H9 (cell line): ENCODE data around the gene WHRN. TPM values are rescaled to one million over a fixed set of nuclear protein-coding genes. Genes with fewer than 3 reads are reported as not detected.

Experiments used
- DNase-seq: peaks from one replicate; pipeline ENCODE4 v3.0.0-alpha.2; 2017
- H2AFZ ChIP-seq: one replicate; pipeline ENCODE4 v1.6.1; 2013; ENCODE audit warnings: mild to moderate bottlenecking, low read length, control low read depth, moderate library complexity
- H2AK5ac ChIP-seq: 2 replicates; pipeline ENCODE4 v1.6.1; 2013; ENCODE audit warnings: low read length, control low read depth, mixed read lengths; ENCODE audit not compliant: insufficient read length
- H2BK120ac ChIP-seq: one replicate; pipeline ENCODE4 v1.6.1; 2013; ENCODE audit warnings: low read depth, mild to moderate bottlenecking, low read length, control low read depth, inconsistent platforms; ENCODE audit not compliant: poor library complexity, severe bottlenecking
- H2BK12ac ChIP-seq: 2 replicates; pipeline ENCODE4 v1.6.1; 2013; ENCODE audit warnings: low read length, control low read depth, mixed read lengths, low read depth; ENCODE audit not compliant: insufficient read length
- H2BK15ac ChIP-seq: 2 replicates; pipeline ENCODE4 v1.6.1; 2013; ENCODE audit warnings: low read depth, low read length, control low read depth
- H2BK20ac ChIP-seq: one replicate; pipeline ENCODE4 v1.6.1; 2013; ENCODE audit warnings: low read depth, mild to moderate bottlenecking, low read length, control low read depth, inconsistent platforms; ENCODE audit not compliant: poor library complexity, severe bottlenecking
- H2BK5ac ChIP-seq: 2 replicates; pipeline ENCODE4 v1.6.1; 2013; ENCODE audit warnings: low read length, control low read depth, mixed read lengths; ENCODE audit not compliant: insufficient read length
- H3K14ac ChIP-seq: 2 replicates; pipeline ENCODE4 v1.6.1; 2013; ENCODE audit warnings: low read length, control low read depth; ENCODE audit not compliant: insufficient read depth
- H3K18ac ChIP-seq: 2 replicates; pipeline ENCODE4 v1.6.1; 2013; ENCODE audit warnings: low read depth, mild to moderate bottlenecking, mixed read lengths, low read length, control low read depth; ENCODE audit not compliant: insufficient read length
- H3K23ac ChIP-seq: 2 replicates; pipeline ENCODE4 v1.6.1; 2013; ENCODE audit warnings: low read length, control low read depth, mixed read lengths, low read depth; ENCODE audit not compliant: insufficient read length
- H3K23me2 ChIP-seq: 2 replicates; pipeline ENCODE4 v1.6.1; 2013; ENCODE audit warnings: low read depth, mild to moderate bottlenecking, mixed read lengths, low read length, control low read depth; ENCODE audit not compliant: insufficient read length, poor library complexity, severe bottlenecking
- H3K27ac ChIP-seq: 2 replicates; pipeline ENCODE4 v1.5.1; 2013; ENCODE audit warnings: low read length, control low read depth, mixed read lengths, low read depth; ENCODE audit not compliant: insufficient read length
- H3K27me3 ChIP-seq: 2 replicates; pipeline ENCODE4 v1.6.1; 2013; ENCODE audit warnings: low read length, control low read depth, inconsistent platforms; ENCODE audit not compliant: insufficient read depth
- H3K4ac ChIP-seq: 2 replicates; pipeline ENCODE4 v1.6.1; 2013; ENCODE audit warnings: low read depth, mild to moderate bottlenecking, control low read depth, inconsistent platforms, low read length, moderate library complexity
- H3K4me1 ChIP-seq: 2 replicates; pipeline ENCODE4 v1.6.1; 2013; ENCODE audit warnings: low read length, control low read depth, inconsistent platforms; ENCODE audit not compliant: insufficient read depth
- H3K4me2 ChIP-seq: 2 replicates; pipeline ENCODE4 v1.6.1; 2013; ENCODE audit warnings: low read length, control low read depth, mixed read lengths; ENCODE audit not compliant: insufficient read length, insufficient read depth
- H3K56ac ChIP-seq: 2 replicates; pipeline ENCODE4 v1.6.1; 2013; ENCODE audit warnings: low read depth, mild to moderate bottlenecking, mixed read lengths, low read length, control low read depth; ENCODE audit not compliant: insufficient read length
- H3K79me1 ChIP-seq: 2 replicates; pipeline ENCODE4 v1.6.1; 2013; ENCODE audit warnings: low read depth, mild to moderate bottlenecking, moderate library complexity, low read length, control low read depth, inconsistent platforms; ENCODE audit not compliant: insufficient read depth, poor library complexity, severe bottlenecking
- H3K79me2 ChIP-seq: 2 replicates; pipeline ENCODE4 v1.6.1; 2013; ENCODE audit warnings: low read length, control low read depth, inconsistent platforms; ENCODE audit not compliant: insufficient read depth
- H3K9ac ChIP-seq: 2 replicates; pipeline ENCODE4 v1.6.1; 2013; ENCODE audit warnings: low read length, control low read depth, mixed read lengths; ENCODE audit not compliant: insufficient read length; ENCODE audit errors: extremely low read depth
- H3K9me3 ChIP-seq: one replicate; pipeline ENCODE4 v1.6.1; 2013; ENCODE audit warnings: low read depth, low read length, inconsistent platforms; ENCODE audit not compliant: control insufficient read depth
- H3T11ph ChIP-seq: one replicate; pipeline ENCODE4 v1.6.1; 2013; ENCODE audit warnings: mild to moderate bottlenecking, low read length, control low read depth, inconsistent platforms
- H4K20me1 ChIP-seq: one replicate; pipeline ENCODE4 v1.6.1; 2013; ENCODE audit not compliant: control insufficient read depth, insufficient read length, insufficient read depth
- H4K5ac ChIP-seq: 2 replicates; pipeline ENCODE4 v1.6.1; 2013; ENCODE audit warnings: low read depth, mild to moderate bottlenecking, mixed read lengths, low read length, control low read depth; ENCODE audit not compliant: insufficient read length
- H4K8ac ChIP-seq: replicated peaks from 2 replicates; pipeline ENCODE4 v1.6.1; 2013; ENCODE audit warnings: low read length, control low read depth, mixed read lengths, low read depth; ENCODE audit not compliant: insufficient read length
- H4K91ac ChIP-seq: 2 replicates; pipeline ENCODE4 v1.6.1; 2013; ENCODE audit warnings: low read depth, mild to moderate bottlenecking, moderate library complexity, mixed read lengths, low read length, control low read depth; ENCODE audit not compliant: insufficient read length
- H3K27ac Mint-ChIP-seq, 3 experiments: 2 replicates in 2 of 3; 3 replicates in 1 of 3; pipeline ENCODE4 v1.8.0; 2020 to 2021; ENCODE audit warnings: mixed read lengths in 3 of 3, mild to moderate bottlenecking in 1 of 3, moderate library complexity in 1 of 3
- H3K27me3 Mint-ChIP-seq: 2 replicates; pipeline ENCODE4 v1.8.0; 2021; ENCODE audit warnings: low read depth, mild to moderate bottlenecking, moderate library complexity, mixed read lengths
- H3K36me3 Mint-ChIP-seq, 3 experiments: 2 replicates in 2 of 3; 3 replicates in 1 of 3; pipeline ENCODE4 v1.8.0; 2020 to 2021; ENCODE audit warnings: low read depth in 3 of 3, mixed read lengths in 3 of 3; ENCODE audit not compliant: insufficient read depth in 1 of 3
- H3K4me1 Mint-ChIP-seq, 2 experiments: 2 replicates each; pipeline ENCODE4 v1.8.0; 2020; ENCODE audit warnings: mixed read lengths in 2 of 2
- H3K4me3 Mint-ChIP-seq, 2 experiments: 2 replicates in 1 of 2; 3 replicates in 1 of 2; pipeline ENCODE4 v1.8.0; 2020 to 2021; ENCODE audit warnings: mild to moderate bottlenecking in 2 of 2, mixed read lengths in 2 of 2, moderate library complexity in 1 of 2
- H3K9me3 Mint-ChIP-seq, 2 experiments: 2 replicates in 1 of 2; 3 replicates in 1 of 2; pipeline ENCODE4 v1.8.0; 2020; ENCODE audit warnings: mild to moderate bottlenecking in 2 of 2, mixed read lengths in 2 of 2, moderate library complexity in 1 of 2
- CTCF ChIP-seq: fragments of 200-600 bp; sonication (generic); conservative IDR thresholded peaks from 3 replicates; pipeline ENCODE4 v1.8.0; 2021; ENCODE audit warnings: antibody characterized with exemption, mild to moderate bottlenecking
- WGBS: extraction: QIAGEN DNeasy Blood & Tissue Kit; methylation state at CpG from one replicate; pipeline ENCODE4 v1.1.7; 2013; ENCODE audit warnings: missing lambda C conversion rate, low lambda C conversion rate, mixed read lengths; ENCODE audit not compliant: insufficient read length; ENCODE audit errors: extremely low coverage; 5-methylcytosine and 5-hydroxymethylcytosine counted together
- total RNA-seq: library from RNA; stranded (reverse); gene quantifications from 2 replicates; pipeline ENCODE4 v1.2.1, GENCODE V29; 2021

WHRN gene
- total RNA-seq, 1 experiment from 2014 or later: 2.2 TPM

- DNase-seq: peak; percentile 35
- H3K56ac ChIP-seq: no peak overlapping the region
- H2AK5ac ChIP-seq: no peak overlapping the region
- H3K79me2 ChIP-seq: no peaks in the 10 kb centered on the region
- no peak overlapping the region for H4K5ac ChIP-seq
- Mint-ChIP-seq H3K4me1 (peaks cover 4 to 6% of the 10 kb centered on the region in 2 experiments; a peak in 2 of 4 replicates), H3K36me3 (no peaks in the 10 kb centered on the region), H3K4me3 (no peak overlapping the region), H3K27me3 (peaks cover 15% of the 10 kb centered on the region), H3K9me3 (no peaks in the 10 kb centered on the region), H3K27ac (peak overlapping the region in 1 of 3 experiments; percentile 1; a peak in 1 of 7 replicates)
- no peak overlapping the region for H3K27ac ChIP-seq
- H4K20me1 ChIP-seq: no peaks in the 10 kb centered on the region
- no peak overlapping the region for H2BK5ac ChIP-seq
- H3K9me3 ChIP-seq: no peaks in the 10 kb centered on the region
- no peak overlapping the region for H4K91ac ChIP-seq
- H2BK20ac ChIP-seq: no peak overlapping the region
- H3K23ac ChIP-seq: no peak overlapping the region
- H3K4ac ChIP-seq: no peak overlapping the region
- H2AFZ ChIP-seq: no peak overlapping the region
- no peak overlapping the region for H2BK12ac ChIP-seq
- no peak overlapping the region for H2BK15ac ChIP-seq
- no peaks in the 10 kb centered on the region for H3K4me1 ChIP-seq
- no peak overlapping the region for H3K4me2 ChIP-seq
- H4K8ac ChIP-seq: no peak overlapping the region
- H3K23me2 ChIP-seq: no peaks in the 10 kb centered on the region
- no peak overlapping the region for H3K9ac ChIP-seq
- no peak overlapping the region for H3T11ph ChIP-seq
- no CpG with 5 or more reads among the region's 17 CpGs for WGBS
- TF ChIP-seq CTCF: no peak
- H3K79me1 ChIP-seq: no peaks in the 10 kb centered on the region
- H2BK120ac ChIP-seq: no peak overlapping the region
- no peak overlapping the region; the same call in 1 of the 2 replicates for H3K14ac ChIP-seq
- no peaks in the 10 kb centered on the region for H3K27me3 ChIP-seq
- no peak overlapping the region for H3K18ac ChIP-seq
These were observed 13.8 kb downstream of the WHRN start for GRCh38 chr9:114491430-114492003.
